SJSA1 (cell line): ENCODE results near the gene RBBP9. TPM values are rescaled to one million over a fixed set of nuclear protein-coding genes. Genes with fewer than 3 reads are reported as not detected.
A peak's percentile ranks its signal among the peaks of the same experiment; 100 is the strongest.

Experiments
- DNase-seq, 2 experiments: peaks; one replicate each; pipeline ENCODE4 v3.0.0-alpha.2; 2015 to 2020; ENCODE audit warnings: low spot score in 2 of 2, low read depth in 1 of 2
- H3K27ac ChIP-seq: fragments of 250-450 bp; sonication (Bioruptor Pico); 2 replicates; pipeline ENCODE4 v1.5.1; 2020; ENCODE audit warnings: mild to moderate bottlenecking, moderate library complexity
- H3K27me3 ChIP-seq: fragments of 250-450 bp; sonication (Bioruptor Pico); replicated peaks from 2 replicates; pipeline ENCODE4 v1.5.1; 2020; ENCODE audit warnings: mild to moderate bottlenecking, moderate library complexity
- H3K36me3 ChIP-seq: fragments of 250-450 bp; sonication (Bioruptor Pico); 2 replicates; pipeline ENCODE4 v1.5.1; 2020; ENCODE audit warnings: mild to moderate bottlenecking
- H3K4me1 ChIP-seq: fragments of 250-450 bp; sonication (Bioruptor Pico); replicated peaks from 2 replicates; pipeline ENCODE4 v1.6.1; 2021; ENCODE audit warnings: mild to moderate bottlenecking
- H3K4me3 ChIP-seq: fragments of 250-450 bp; sonication (Bioruptor Pico); 2 replicates; pipeline ENCODE4 v1.5.1; 2020; ENCODE audit warnings: mild to moderate bottlenecking
- H3K9me3 ChIP-seq: fragments of 250-450 bp; sonication (Bioruptor Pico); replicated peaks from 2 replicates; pipeline ENCODE4 v1.5.1; 2020; ENCODE audit warnings: mild to moderate bottlenecking
- total RNA-seq: library from RNA; depleted of rRNA; stranded (reverse); fragments of >200 nt; shearing (Covaris generic); gene quantifications from 2 replicates; pipeline ENCODE4 v1.2.3, GENCODE V29; 2014; rRNA removed

The RBBP9 gene
- total RNA-seq, 1 experiment from 2014 or later: 24.2 TPM

DNA sequence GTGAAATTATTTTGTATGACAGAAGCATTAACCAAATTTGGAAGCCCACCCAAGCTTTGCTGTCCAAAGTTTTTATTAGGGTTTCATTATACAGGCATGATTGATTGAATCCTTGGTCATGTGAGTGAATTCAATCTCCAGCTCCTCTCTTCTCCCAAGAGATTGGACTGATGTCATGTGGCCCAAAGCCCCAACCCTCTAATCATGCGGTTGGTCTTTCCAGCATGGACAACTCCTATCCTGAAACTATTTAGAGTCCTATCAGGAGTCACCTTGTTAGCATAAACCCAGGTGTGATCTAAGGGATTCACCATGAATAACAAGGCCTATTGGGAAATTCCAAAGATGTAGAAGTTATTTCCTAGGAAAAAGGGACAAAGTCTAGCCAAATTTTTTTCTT lies 19.2 kb downstream of the RBBP9 start:
- peaks cover 74% of the 10 kb centered on the region for H3K36me3 ChIP-seq
- no peaks in the 10 kb centered on the region for H3K4me1 ChIP-seq
- H3K9me3 ChIP-seq: no peaks in the 10 kb centered on the region
- no peak for DNase-seq
- H3K27me3 ChIP-seq: no peaks in the 10 kb centered on the region
- no peak overlapping the region for H3K4me3 ChIP-seq
- H3K27ac ChIP-seq: no peak overlapping the region

DNA sequence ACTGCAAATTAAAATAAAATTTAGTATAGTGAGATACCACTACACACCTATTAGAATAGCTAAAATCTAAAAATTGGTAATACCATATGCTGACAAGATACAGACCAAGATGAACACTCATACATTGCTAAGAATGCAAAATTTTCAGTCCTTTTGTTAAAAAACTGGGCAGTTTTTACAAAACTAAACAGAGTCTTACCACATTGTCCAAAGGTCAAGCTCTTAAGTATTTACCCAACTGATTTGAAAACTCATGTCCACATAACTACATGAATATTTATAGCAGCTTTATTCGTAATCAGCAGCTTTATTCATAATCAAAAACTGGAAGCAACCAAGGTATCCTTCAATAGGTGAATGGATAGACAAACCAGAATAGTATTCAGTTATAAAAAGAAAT lies 19.8 kb downstream of the RBBP9 start:
- no peak for DNase-seq
- H3K27me3 ChIP-seq: no peaks in the 10 kb centered on the region
- H3K36me3 ChIP-seq: peaks cover 70% of the 10 kb centered on the region
- H3K4me1 ChIP-seq: no peaks in the 10 kb centered on the region
- H3K4me3 ChIP-seq: no peak overlapping the region
- H3K9me3 ChIP-seq: no peaks in the 10 kb centered on the region
- no peak overlapping the region for H3K27ac ChIP-seq

DNA sequence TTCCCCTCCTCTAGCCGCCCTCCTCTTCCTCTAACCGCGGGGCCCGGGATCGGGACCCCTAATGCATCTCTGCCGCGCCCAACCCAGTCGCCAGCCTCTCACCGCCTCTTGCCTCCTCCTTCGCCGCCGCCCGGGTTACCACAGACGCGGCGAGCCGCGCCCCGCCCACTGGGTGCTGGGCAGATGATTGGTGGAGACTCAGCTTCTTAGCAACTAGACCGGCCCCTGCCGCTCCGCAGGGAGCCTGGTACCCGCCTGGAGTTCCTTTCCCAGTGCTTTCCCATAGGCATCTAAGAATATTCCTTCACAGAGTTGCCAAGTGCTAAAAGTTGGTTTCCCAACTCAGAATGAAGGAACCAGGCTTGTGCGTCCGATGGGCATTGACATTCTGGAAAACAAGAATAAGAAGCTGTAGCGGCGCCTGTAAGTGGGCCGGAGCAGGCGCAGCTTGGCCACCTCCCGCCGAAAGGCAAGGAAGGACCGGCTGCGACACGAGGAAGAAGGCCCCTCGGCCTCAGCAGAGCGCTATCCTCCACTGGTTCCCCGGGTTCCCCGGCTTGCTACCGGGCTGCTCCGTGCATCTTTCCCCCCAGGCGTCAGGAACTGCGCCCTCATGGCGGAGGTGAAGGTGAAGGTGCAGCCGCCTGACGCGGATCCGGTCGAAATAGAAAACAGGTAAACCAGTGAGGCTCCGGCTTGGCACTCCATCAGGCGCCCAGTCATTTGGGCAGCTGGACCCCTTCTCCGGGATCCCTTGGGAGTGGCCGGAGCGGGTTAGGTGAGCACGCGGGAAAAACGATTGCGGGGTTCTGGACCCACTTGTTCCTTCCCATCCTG lies 29.9 kb downstream of the RBBP9 start, which contains the start of the genes DZANK1 and POLR3F:
TSS of gene DZANK1 (minus strand) at position 137 of the 837 bp plus-strand sequence. CDS start 1,672 bp downstream, outside the sequence.
TSS of gene POLR3F (plus strand) at position 497 of the 837 bp plus-strand sequence. CDS start at position 614, 117 bp downstream.
- Histone ChIP-seq H3K9me3 (no peaks in the 10 kb centered on the region), H3K4me3 (peak within 1 kb of the TSS; percentile 61), H3K27ac (peak within 1 kb of the TSS; percentile 91), H3K4me1 (peaks cover 14% of the 10 kb centered on the region), H3K36me3 (peaks cover 24% of the 10 kb centered on the region), H3K27me3 (no peaks in the 10 kb centered on the region)
- peak; percentile 96 to 98 for DNase-seq

DNA sequence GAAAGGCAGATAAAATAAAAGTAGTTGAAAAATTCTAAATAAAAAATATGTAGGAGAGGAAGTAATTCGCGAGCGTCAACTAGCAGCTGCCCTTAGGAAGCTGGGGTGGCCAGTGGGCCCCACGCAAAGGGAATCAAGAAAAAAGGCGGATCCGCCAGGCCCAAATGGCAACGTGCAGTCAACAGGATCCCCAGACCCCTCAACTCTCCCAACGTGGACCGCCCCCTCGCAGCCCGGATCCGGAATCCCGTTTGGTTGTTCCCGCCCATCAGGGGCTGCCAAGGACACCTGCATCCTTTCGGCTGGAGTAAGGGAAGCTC lies 30.5 kb downstream of the RBBP9 start:
- Histone ChIP-seq H3K27ac (no peak overlapping the region), H3K4me3 (peak overlapping the region; percentile 61)
- DNase-seq: no peak

DNA sequence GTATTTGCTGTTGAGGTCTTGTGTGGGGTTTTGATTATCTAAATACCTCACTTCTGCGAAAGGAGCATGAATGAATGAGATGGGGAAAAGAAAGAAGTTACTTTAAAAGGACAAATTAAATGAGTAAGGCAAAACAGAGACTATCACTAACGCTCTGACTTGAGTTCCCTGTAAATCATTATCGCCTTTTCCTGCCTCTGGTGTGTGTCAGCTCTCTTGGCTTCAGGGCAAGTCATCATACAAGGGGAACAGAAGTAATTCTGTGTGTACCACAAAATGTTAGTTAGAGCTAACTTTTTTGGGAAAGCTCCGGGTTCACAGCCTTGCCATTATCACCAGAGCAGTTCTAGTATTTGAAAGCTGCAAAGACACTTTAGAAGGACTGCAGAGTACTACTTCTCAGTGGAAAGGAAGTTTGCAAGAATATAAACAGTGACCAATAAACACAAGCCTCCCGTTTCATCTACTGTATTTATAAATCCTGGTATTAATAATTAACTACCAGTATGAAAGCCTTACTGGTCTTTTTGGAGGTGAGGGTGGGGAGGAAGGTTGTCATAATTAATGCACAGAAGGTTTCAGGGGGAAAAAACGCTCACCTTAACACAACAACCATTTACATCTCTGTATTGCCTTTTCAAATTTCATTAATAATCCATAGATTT lies 31.4 kb downstream of the RBBP9 start:
- no peak overlapping the region for H3K4me3 ChIP-seq
- H3K4me1 ChIP-seq: peaks cover 13% of the 10 kb centered on the region
- H3K27me3 ChIP-seq: no peaks in the 10 kb centered on the region

More for the DNA sequence above, 30.5 kb downstream of the RBBP9 start:
- peaks cover 18% of the 10 kb centered on the region for H3K36me3 ChIP-seq
- peaks cover 14% of the 10 kb centered on the region for H3K4me1 ChIP-seq
- no peaks in the 10 kb centered on the region for H3K9me3 ChIP-seq
- H3K27me3 ChIP-seq: no peaks in the 10 kb centered on the region

DNA sequence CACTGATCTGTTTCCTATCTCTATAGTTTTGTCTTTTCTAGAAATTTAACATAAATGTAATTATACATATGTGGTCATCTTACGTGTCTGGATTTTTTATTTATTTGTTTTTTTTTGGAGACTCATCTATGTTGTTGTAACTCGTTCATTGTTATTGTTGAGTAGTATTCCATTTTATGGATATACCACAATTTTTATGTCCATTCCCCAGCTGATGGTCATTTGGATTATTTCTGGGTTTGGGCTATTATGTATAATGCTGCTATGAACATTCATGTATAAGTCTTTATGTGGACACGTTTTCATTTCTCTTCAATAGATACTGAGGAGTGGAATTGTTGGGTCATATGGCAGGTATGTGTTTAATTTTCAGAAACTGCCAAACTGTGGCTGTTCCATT lies 40.4 kb downstream of the RBBP9 start:
- H3K27me3 ChIP-seq: no peaks in the 10 kb centered on the region
- H3K36me3 ChIP-seq: no peaks in the 10 kb centered on the region
- no peak for DNase-seq
- H3K27ac ChIP-seq: no peak overlapping the region
- H3K4me1 ChIP-seq: no peaks in the 10 kb centered on the region
- H3K4me3 ChIP-seq: no peak overlapping the region
- no peaks in the 10 kb centered on the region for H3K9me3 ChIP-seq

More for the DNA sequence above, 31.4 kb downstream of the RBBP9 start:
- DNase-seq: no peak
- Histone ChIP-seq H3K36me3 (peaks cover 17% of the 10 kb centered on the region), H3K27ac (no peak overlapping the region), H3K9me3 (no peaks in the 10 kb centered on the region)

DNA sequence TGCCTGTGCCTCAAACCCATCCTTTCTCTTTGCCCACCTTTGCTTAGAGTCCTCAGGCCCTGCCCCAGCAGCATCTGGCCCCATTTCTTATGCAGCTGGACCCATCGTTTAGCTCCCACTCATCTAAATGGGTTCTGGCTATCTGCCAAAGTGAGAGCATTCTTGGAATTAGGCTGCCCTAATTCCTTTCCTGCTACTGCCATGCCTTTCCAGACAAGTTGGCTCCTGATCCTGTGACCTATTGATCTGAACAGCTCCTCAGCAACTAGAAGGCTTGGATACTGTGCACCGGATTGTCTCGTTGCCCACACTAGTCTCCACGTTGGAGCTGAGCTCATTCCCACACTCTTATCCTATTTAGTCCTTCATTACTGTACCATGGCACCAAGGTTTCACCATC lies 53.1 kb downstream of the RBBP9 start:
- Histone ChIP-seq H3K4me1 (no peaks in the 10 kb centered on the region), H3K4me3 (no peak overlapping the region), H3K27me3 (no peaks in the 10 kb centered on the region), H3K9me3 (no peaks in the 10 kb centered on the region), H3K36me3 (no peaks in the 10 kb centered on the region), H3K27ac (no peak overlapping the region)
- DNase-seq: no peak

DNA sequence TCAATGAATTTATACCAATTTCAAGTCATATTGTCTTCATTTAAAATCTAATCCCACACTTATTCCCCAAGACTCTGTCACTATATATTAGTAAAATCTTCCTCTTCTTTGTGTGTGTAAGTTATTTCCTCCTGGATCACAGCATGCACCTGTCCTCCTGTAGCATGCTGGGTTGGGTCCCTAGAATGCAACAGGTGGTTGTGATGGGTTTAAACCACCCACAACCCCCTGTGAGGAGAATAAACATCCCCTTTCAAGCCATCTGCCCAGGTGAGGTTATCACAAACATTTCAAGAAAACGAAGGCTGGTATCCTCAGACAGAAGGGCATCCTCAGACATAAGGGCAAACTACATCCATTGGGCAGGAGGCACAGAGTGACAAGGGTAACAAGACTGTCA lies 56.6 kb downstream of the RBBP9 start:
- H3K27ac ChIP-seq: no peak overlapping the region
- no peaks in the 10 kb centered on the region for H3K36me3 ChIP-seq
- H3K27me3 ChIP-seq: no peaks in the 10 kb centered on the region
- H3K4me3 ChIP-seq: no peak overlapping the region
- no peaks in the 10 kb centered on the region for H3K9me3 ChIP-seq
- DNase-seq: no peak
- no peaks in the 10 kb centered on the region for H3K4me1 ChIP-seq

DNA sequence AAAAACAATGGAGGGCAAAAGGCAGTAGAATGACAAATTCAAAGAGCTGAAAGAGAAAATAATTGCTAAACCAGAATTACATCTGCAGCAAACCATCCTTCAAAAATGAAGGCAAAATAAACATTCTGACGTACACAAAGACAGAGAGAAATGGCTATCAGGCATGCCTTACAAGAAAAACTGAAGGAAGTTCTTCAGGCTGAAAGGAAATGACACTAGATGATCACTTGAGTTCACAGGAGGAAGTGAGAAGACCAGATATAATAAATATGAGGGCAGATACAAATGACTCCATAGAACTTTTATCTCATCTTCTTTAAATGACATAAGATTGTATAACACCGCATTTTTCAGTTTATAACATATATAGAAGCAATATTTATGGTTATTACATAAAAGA lies 60.2 kb downstream of the RBBP9 start:
- H3K27me3 ChIP-seq: no peaks in the 10 kb centered on the region
- no peak for DNase-seq
- H3K4me3 ChIP-seq: no peak overlapping the region
- H3K4me1 ChIP-seq: no peaks in the 10 kb centered on the region
- H3K36me3 ChIP-seq: no peaks in the 10 kb centered on the region
- no peak overlapping the region for H3K27ac ChIP-seq
- no peaks in the 10 kb centered on the region for H3K9me3 ChIP-seq

Other genes with a start within 250 kb of the RBBP9 start
- 8.9 and 9.7 TPM in 2 replicates for gene ZNF133, start 208.7 kb downstream of the RBBP9 start, total RNA-seq
- 0.97 and 1.1 TPM in 2 replicates for gene DZANK1, start 30.2 kb downstream of the RBBP9 start, total RNA-seq
- 20.4 and 24.7 TPM in 2 replicates for gene POLR3F, start 29.8 kb downstream of the RBBP9 start, total RNA-seq
- 56.0 and 71.4 TPM in 2 replicates for gene SEC23B, start 10.7 kb upstream of the RBBP9 start, total RNA-seq
- 84.1 and 117 TPM in 2 replicates for gene SMIM26, start 70.2 kb upstream of the RBBP9 start, total RNA-seq
- gene DTD1, start 90.8 kb upstream of the RBBP9 start, total RNA-seq: 57.2 and 70.2 TPM in 2 replicates